NCI-H2107 treated with DMSO at 0.1 percent for 48 hours (cell line): ENCODE measurements around the gene MLLT3.

ENCODE experiments used
- DNase-seq: peaks from one replicate; lab custom pipeline; 2025; ENCODE audit not compliant: unreplicated experiment; lab: John Stamatoyannopoulos, UW

MLLT3 gene

DNA sequence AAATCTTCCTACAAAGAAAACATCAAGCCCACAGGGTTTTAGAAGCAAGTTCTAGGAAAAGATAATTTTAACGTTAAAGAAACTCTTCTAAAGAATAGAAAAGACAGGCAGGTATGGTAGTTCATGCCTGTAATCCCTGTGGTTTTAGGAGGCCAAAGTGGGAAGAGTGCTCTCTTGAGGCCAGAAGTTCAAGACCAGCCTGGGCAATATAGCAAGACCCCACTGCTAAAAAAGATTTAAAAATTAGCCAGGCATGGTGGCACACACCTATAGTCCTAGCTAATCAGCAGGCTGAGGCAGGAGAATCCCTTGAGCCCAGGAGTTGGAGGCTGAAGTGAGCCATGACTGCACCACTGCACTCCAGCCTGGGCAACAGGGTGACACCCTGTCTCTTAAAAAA is 193.3 kb downstream of the MLLT3 start:
- DNase-seq, result no peak

DNA sequence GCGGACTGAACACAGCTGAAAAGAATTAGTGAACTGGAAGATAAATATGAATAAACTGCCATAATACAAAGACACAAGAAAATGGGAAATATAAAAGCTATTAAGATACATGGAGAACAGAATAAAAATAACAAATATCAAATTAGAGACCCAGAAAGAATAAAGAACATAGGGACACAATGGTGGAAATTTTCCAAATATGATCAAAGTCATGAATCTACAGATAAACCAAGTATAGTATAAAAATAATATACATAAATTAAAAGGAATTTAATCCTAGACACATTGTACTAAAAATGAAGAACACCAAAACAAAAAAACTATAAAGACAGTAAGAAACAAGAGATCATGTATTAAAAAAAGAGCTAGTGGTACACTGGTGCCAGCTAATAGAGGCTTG is 194.9 kb downstream of the MLLT3 start:
- no peak for DNase-seq

DNA sequence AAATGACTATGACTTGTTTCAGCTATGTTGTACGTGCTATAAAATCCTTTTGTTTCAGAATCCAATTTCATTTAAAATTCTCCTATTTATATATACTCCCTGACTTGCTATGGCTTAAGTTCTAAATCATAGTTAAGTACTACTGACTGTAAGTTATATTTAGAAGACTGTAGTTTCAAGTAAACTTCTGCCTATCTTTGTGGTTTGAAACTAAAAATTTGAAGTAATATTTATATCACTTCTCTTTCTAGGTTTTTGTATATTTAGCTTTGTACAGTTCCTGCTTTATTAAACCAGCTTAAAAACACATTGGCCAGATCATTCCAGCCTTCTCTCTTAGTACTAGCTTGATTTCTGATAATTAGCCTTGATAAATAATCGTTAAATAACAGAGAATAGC is 196.3 kb downstream of the MLLT3 start:
- DNase-seq, result no peak

DNA sequence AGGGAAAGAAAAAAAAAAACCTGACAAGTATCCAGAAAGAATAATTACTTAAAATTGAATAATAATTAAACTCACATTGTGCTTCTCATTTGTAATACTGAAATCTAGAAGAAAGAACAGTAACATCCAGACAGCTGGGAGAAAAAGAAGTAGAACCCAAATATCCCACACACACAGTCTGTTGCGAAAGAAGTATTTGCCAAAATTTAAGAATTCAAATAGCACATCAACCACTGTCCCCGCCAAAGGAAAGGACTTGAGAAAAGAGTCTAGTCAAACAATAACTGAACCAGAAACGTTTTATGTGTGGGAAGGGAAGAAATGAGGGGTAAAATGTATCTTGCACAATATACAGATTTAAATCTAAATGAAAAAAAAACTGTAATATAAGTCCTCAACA is 202.8 kb downstream of the MLLT3 start:
- DNase-seq, result no peak

- DNase-seq, result no peak
Observed at GRCh38 chr9:20418485-20418884, 203.8 kb downstream of the MLLT3 start.

DNA sequence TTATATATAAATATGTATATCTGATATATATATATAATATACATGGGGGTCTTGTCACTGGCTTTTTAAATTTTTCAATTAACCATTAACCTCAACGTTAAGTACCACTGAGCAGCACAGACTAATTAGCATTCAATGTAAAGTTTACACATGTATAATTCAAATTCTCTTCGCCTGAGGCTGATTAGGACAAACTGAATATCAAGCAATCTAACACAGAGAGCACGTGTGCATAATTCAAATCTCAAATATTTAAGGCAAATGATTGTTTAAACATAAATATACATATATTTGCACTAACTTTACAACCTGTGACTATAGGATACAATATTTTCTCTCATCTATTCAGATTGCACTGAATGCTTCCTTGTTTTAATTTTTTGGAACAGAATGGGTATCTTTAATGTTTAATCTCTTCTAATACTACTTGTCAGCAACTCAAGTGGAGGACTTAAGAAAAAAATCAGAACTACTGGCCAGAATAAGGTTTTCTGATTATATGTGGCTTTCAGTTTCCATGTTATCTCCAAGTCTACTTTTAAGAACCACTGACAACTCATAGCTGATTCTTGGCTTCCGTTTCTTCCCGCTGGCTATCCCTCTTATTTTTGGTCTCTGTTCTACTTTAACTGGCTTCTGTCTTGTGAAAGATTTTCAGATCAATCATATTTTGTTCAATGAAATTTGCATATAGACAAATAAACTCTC is 204.8 kb downstream of the MLLT3 start:
- DNase-seq, result no peak

- no peak for DNase-seq
Observed at GRCh38 chr9:20414150-20414549, 208.1 kb downstream of the MLLT3 start.

DNA sequence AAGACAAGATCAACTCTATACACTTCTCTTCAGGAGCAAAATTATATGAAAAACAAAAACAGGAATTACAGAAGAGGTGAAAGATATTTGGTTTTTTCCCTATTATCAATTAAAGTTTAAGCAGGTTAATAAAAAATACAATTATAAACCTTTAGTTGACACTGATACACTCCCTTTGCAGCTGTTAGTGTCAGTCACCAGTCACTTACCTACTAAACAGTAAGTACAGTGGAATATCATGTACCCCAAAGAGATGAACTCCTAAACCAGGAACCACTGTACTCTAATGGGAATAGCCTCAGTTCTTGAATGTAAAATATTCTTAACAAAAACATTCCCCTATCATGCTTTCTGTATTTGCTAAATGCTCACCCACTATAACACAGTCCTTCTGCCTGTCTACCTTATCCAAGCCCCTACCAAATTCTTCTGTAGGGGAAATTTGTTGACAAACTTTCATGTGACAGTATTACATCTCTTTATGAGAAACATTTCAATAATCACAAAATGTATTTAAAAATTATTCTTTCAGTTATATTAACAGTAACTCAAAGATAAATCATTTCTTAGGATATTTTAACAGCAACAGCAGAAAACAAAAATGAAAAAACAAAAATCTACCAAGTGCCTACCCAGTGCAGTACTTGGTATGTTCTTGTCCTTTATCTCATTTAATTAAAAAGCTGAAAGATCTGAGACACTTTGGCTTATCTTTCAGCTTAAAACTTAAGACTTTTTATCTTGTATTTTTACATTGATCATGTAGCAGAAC is 212.8 kb downstream of the MLLT3 start:
- DNase-seq, result no peak

GRCh38 chr9:20408513-20408912 is 213.8 kb downstream of the MLLT3 start:
- DNase-seq, result no peak

DNA sequence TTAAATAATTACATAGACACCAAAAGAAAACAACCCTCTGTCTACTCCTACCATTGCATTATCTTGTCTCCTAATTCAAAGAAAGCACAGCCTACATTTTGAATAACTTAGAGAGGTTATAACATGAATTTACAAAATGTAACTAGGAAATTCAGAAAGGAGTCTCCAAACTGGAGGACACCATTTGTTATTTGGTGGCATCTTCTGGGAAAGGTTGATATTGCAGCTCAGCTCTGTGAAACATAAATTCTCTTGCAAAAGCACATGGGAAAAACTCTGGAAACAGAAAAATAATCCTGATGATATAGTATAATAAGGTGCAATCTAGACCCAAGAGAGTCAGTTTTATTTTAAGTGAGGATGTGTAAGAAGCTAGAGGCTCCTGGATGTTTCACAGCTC is 215.3 kb downstream of the MLLT3 start:
- no peak for DNase-seq

GRCh38 chr9:20406344-20406743 is 216.0 kb downstream of the MLLT3 start:
- DNase-seq, result no peak

DNA sequence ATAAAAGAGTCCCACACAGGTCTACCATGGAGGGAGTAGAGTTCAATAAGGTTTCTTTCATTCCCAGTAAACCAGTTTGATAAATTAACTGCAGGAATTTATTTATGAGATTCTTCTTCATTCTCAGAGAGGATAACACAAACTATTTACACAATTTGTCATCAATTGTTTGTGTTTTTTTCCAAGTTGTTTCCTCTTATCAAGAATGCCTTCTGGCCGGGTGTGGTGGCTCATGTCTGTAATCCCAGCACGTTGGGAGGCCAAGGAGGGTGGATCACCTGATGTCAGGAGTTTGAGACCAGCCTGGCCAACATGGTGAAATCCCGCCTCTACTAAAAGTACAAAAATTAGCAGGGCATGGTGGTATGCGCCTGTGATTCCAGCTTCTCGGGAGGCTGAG is 216.7 kb downstream of the MLLT3 start:
- no peak for DNase-seq

GRCh38 chr9:20405078-20405477 is 217.2 kb downstream of the MLLT3 start:
- DNase-seq, result no peak

DNA sequence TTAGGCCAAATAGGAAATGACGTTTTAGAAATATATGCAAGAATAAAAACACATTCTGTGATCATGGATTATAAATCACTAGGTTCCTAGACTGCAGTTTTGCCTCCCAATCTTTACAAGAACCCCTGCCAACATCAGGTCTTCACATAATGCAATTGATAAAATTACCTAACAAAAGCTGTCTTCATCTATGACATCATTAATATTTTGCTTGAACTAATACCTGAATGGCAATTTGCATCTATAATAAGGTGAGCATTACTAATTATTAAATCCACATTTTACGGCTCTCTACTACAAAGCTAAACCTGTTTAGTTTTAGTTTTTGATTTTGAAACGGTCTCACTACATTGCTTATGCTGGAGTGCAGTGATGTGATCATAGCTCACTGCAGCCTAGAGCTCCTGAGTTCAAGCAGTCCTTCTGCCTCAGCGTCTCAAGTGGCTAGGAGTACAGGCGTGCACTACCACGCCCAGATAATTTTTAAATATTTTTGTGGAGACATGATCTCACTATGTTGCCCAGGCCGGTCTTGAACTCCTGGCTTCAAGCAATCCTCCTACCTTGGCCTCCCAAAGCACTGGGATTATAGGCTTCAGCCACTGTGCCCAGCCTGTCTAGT is 218.0 kb downstream of the MLLT3 start:
- no peak for DNase-seq

GRCh38 chr9:20403346-20403745 is 219.0 kb downstream of the MLLT3 start:
- DNase-seq, result no peak

GRCh38 chr9:20402273-20402875 is 219.9 kb downstream of the MLLT3 start:
- no peak for DNase-seq

GRCh38 chr9:20398536-20399338 is 223.6 kb downstream of the MLLT3 start:
- no peak for DNase-seq

GRCh38 chr9:20397348-20397747 is 225.0 kb downstream of the MLLT3 start:
- no peak for DNase-seq

DNA sequence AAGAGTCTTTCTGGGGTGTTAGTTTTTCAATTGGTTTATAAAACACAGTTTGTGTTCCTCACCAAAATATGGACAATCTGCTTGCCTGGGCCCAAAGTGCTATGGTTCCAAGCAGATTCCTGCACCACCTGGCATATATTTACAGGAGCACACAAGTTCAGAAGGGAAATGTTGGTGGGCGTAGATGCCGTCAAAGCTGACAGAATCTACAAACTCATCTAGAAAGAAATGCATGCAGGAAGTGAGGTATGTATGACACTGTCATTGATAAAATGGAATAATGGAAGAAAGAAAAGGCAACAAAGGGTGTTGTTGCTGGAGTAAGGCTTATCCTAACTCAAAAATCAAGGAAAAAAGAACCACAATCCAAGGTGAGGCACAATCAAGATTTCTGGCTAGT is 225.8 kb downstream of the MLLT3 start:
- DNase-seq, result no peak

GRCh38 chr9:20395651-20396050 is 226.6 kb downstream of the MLLT3 start:
- no peak for DNase-seq

- no peak for DNase-seq
Observed at GRCh38 chr9:20394969-20395368, 227.3 kb downstream of the MLLT3 start.
